ENCODE data around the gene MLXIPL.
"Not testable (repeated sequence)": the region's sequence is repeated elsewhere in the genome, so short reads cannot be mapped to it uniquely, and the experiment has no call there.

Gene MLXIPL

DNA sequence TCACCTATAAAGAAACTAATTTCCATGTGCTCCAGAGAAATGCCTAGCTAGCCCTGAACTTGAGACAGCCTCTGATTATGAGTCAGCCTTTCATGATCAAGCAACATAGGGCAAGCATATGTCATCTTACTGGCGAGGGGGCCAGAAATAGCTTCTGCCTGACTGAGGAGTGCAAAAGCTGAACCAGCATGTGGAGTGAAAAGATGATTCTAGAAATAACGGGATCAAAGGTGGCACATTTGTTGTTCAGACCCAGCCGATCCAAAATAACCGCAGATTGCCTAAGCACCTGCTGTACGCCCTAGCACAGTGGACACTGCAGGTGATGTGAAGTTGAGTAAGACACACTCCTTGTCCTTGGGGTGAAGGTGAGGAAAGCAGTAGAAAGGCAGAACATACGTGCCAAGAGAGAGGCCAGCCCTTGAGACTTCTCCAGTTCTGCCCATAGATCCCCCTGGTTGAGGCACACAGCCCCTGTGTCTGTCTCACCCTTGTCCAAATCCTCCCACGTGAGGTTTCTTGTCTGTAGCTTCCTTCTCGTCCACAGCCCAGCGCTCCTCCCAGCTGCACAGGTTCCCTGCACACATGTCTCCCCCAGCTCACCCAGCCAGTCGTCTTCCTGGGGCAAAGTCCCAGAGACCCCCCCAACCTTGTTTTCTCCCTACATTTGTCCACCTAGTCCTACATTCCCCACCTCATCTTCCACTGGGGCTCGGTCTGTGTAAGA lies 64.0 kb downstream of the MLXIPL start:
- Histone ChIP-seq H3K4me3 (ENCODE audit: extremely low read depth, insufficient read depth, low read length, poor library complexity, severe bottlenecking) (no peak overlapping the region), H3K27ac (ENCODE audit: low read depth, low read length, severe bottlenecking) (no peak overlapping the region), H3K9me3 (ENCODE audit: control insufficient read depth, low read length) (peaks cover 5% of the 10 kb centered on the region), H3K36me3 (ENCODE audit: control insufficient read depth, insufficient read depth, low read length) (no peaks in the 10 kb centered on the region), H3K4me1 (ENCODE audit: control insufficient read depth, insufficient read depth, low read length, poor library complexity, severe bottlenecking) (peaks cover 11% of the 10 kb centered on the region)
- WGBS, 2 experiments (ENCODE audit: insufficient coverage in 2 of 2), result 79 to 82% methylated on average over 8 to 11 of the region's 11 CpGs

DNA sequence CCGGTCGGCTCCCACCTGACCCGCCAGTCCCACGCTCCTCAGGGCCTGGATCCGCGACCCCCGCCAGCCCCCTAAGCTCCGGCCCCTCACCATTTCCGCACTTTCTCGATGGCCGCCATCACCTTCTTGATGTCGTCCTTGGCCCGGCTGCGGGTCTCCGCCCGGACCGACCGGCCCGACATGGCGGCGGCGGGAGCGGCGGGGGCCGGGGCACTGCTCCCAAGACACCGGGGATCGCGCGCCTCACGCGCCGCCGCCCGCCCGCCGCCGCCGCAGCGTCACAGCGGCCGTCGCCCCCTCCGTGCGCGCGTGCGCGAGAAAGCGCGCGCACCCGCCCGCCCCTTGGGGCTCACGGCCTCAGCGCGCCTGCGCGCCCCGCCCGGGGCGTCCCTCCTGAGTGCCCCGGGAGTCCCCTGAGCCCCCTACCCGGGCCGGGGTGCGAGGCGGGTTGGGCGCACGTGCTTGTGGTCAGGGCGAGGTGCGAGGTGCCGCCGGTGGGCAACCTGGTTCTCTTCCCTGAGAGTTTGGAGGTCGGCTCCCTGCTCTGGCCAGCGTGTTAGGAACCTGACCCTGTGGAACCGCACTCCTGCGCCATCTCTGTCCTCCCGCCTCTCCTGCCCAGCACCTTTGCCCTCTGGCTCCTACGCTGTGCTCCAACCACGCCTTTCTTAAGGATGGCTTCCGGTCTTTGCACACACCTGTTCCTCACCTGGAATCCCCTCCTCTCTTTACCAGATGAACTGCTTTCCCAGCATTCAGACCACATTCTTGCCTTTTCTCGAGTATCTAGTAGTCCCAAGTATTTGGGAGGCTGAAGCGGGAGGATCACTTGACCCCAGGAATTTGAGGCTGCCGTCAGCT lies 66.7 kb downstream of the MLXIPL start, which contains the start of gene BCL7B:
Gene BCL7B, minus strand, starts transcription at position 294 of the 861 bp plus-strand sequence. Its CDS starts 112 bp downstream, at position 182.
- Histone ChIP-seq H3K4me1 (ENCODE audit: control insufficient read depth, insufficient read depth, low read length, poor library complexity, severe bottlenecking) (peaks cover 7% of the 10 kb centered on the region), H3K9me3 (ENCODE audit: control insufficient read depth, low read length) (peaks cover 4% of the 10 kb centered on the region), H3K36me3 (ENCODE audit: control insufficient read depth, insufficient read depth, low read length) (peaks cover 10% of the 10 kb centered on the region), H3K27ac (ENCODE audit: low read depth, low read length, severe bottlenecking) (peak within 1 kb of the TSS; percentile 99), H3K4me3 (ENCODE audit: extremely low read depth, insufficient read depth, low read length, poor library complexity, severe bottlenecking) (peak within 1 kb of the TSS; percentile 67)
- WGBS, 2 experiments (ENCODE audit: insufficient coverage in 2 of 2), result 4 to 6% methylated on average over 72 to 76 of the region's 83 CpGs

DNA sequence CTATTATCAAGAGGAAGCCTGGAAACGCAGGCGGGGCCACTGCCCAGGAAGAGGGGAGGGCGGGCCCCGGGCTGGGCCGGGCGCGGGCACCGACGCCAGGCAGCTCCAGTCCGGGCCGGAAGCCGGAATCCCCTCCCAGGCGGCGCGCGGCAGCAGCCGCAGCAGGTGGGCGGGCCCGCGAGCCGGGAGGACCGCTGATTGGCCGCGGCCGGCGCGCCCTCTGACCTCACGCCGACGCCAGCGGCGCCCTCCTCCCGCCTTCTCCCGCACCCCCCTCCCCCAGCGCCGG lies 67.3 kb downstream of the MLXIPL start:
- H3K9me3 ChIP-seq (ENCODE audit: control insufficient read depth, low read length), result no peaks in the 10 kb centered on the region
- H3K4me3 ChIP-seq (ENCODE audit: extremely low read depth, insufficient read depth, low read length, poor library complexity, severe bottlenecking), result peak overlapping the region; percentile 67
- WGBS, 2 experiments (ENCODE audit: insufficient coverage in 2 of 2), result 0% methylated on average over 10 to 21 of the region's 36 CpGs
- peak overlapping the region; percentile 99 for H3K27ac ChIP-seq (ENCODE audit: low read depth, low read length, severe bottlenecking)
- H3K4me1 ChIP-seq (ENCODE audit: control insufficient read depth, insufficient read depth, low read length, poor library complexity, severe bottlenecking), result peaks cover 7% of the 10 kb centered on the region
- H3K36me3 ChIP-seq (ENCODE audit: control insufficient read depth, insufficient read depth, low read length), result peaks cover 15% of the 10 kb centered on the region

DNA sequence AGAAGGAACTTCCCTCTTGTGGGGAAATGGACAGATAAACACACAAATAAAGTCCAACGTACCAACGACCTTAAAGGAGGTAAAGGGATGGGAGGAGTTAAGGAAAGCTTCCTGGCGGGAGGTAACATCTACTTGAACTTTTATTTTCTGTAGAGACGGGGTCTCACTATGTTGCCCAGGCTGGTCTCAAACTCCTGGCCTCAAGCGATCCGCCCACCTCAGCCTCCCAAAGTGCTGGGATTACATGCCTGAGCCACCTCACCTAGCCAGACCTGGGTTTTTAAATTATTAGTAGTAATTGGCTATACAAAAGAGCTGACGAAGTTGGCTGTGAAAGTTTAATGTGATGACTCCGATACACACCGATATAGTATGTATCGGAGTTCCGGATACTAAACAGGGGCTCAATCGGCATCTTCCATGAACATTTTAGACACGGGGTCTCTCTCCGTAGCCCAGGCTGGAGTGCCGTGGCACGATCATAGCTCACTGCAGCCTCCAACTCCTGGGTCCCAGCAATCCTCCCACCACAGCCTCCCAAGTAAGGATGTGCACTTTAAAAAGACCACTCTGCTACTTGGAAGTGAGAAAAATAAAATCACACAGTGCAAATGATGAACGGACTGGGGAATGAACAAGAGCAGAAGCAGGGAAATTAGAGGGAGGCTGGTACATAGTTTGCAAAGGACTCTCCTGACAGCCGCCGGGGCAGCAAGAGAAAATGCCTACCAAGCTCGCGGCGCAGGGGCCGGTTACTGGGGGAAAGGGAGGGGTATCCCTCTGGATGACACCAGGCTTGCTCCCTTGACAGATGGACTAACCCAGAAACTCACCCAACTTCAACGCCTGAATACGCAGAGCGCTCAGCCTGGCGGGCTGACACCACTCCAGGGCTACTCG lies 67.9 kb downstream of the MLXIPL start:
- WGBS, 2 experiments (ENCODE audit: insufficient coverage in 2 of 2), result 40 to 45% methylated on average over 18 to 19 of the region's 28 CpGs
- Histone ChIP-seq H3K27ac (ENCODE audit: low read depth, low read length, severe bottlenecking) (peak overlapping the region; percentile 99), H3K4me3 (ENCODE audit: extremely low read depth, insufficient read depth, low read length, poor library complexity, severe bottlenecking) (peak overlapping the region; percentile 67), H3K36me3 (ENCODE audit: control insufficient read depth, insufficient read depth, low read length) (peaks cover 21% of the 10 kb centered on the region), H3K9me3 (ENCODE audit: control insufficient read depth, low read length) (no peaks in the 10 kb centered on the region), H3K4me1 (ENCODE audit: control insufficient read depth, insufficient read depth, low read length, poor library complexity, severe bottlenecking) (peaks cover 7% of the 10 kb centered on the region)

DNA sequence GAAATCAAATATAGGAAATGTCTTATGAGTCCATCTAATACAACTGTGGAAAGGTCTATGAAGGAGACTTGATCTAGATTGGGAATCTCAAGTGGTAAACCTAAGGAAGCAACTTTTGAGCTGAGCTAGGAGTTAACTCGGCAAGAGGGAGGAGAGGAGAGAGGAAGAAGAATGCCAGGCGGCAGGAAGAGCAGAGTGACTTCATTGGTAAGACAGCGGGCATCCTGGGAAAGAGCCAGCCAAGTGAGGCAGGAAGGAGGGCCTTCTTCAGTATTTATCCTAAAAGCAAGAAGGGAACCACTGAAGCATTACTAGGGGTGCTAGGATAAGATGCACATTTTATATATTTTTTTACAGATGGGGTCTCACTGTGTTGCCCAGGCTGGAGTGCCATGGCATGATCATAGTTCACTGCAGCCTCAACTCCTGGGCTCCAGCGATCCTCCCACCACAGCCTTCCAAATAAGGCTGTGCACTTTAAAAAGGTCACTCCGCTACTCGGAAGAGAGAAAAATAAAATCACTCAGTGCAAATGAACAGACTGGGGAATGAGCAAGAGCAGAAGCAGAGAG lies 68.8 kb downstream of the MLXIPL start:
- no peak overlapping the region for H3K27ac ChIP-seq (ENCODE audit: low read depth, low read length, severe bottlenecking)
- no peak overlapping the region for H3K4me3 ChIP-seq (ENCODE audit: extremely low read depth, insufficient read depth, low read length, poor library complexity, severe bottlenecking)
- H3K4me1 ChIP-seq (ENCODE audit: control insufficient read depth, insufficient read depth, low read length, poor library complexity, severe bottlenecking), result peaks cover 7% of the 10 kb centered on the region
- 92 to 97% methylated on average over 4 to 5 of the region's 6 CpGs for WGBS, 2 experiments (ENCODE audit: insufficient coverage in 2 of 2)
- no peaks in the 10 kb centered on the region for H3K9me3 ChIP-seq (ENCODE audit: control insufficient read depth, low read length)
- peaks cover 29% of the 10 kb centered on the region for H3K36me3 ChIP-seq (ENCODE audit: control insufficient read depth, insufficient read depth, low read length)

DNA sequence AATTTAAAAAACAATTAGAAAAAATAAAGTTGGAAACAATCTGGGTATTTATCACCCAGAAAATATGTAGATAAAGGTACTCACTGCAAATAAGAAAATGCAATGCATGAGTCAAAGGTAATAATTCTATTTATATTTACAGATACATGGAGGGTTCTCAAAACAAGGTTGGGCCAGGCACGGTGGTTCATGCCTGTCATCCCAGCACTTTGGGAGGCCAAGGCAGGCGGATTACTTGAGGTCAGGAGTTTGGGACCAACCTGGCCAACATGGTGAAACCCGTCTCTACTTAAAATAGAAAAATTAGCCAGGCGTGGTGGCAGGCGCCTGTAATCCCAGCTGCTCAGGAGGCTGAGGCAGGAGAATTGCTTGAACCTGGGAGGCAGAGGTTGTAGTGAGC lies 74.2 kb downstream of the MLXIPL start:
- peaks cover 66% of the 10 kb centered on the region for H3K36me3 ChIP-seq (ENCODE audit: control insufficient read depth, insufficient read depth, low read length)
- 87 to 98% methylated on average over 5 of the region's 5 CpGs for WGBS, 2 experiments (ENCODE audit: insufficient coverage in 2 of 2)
- not testable (repeated sequence) for H3K27ac ChIP-seq (ENCODE audit: low read depth, low read length, severe bottlenecking); H3K9me3 ChIP-seq (ENCODE audit: control insufficient read depth, low read length); H3K4me1 ChIP-seq (ENCODE audit: control insufficient read depth, insufficient read depth, low read length, poor library complexity, severe bottlenecking); H3K4me3 ChIP-seq (ENCODE audit: extremely low read depth, insufficient read depth, low read length, poor library complexity, severe bottlenecking)

DNA sequence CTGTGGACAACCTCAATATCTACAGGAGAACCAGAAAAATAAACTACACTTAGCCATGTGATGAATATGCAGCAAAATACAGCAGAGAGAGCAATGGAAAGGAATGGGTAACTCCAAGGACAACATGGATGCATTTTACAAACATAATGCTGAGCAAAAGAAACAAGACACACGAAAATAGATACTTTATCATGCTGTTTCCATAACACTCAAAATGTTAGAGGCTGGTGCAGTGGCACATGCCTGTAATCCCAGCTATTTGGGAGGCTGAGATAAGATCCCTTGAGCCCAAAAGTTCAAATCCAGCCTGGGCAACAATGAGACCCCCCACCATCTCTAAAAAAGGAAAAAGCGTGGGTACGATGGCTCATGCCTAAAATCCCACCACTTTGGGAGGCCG lies 75.1 kb downstream of the MLXIPL start:
- H3K36me3 ChIP-seq (ENCODE audit: control insufficient read depth, insufficient read depth, low read length), result peaks cover 62% of the 10 kb centered on the region

DNA sequence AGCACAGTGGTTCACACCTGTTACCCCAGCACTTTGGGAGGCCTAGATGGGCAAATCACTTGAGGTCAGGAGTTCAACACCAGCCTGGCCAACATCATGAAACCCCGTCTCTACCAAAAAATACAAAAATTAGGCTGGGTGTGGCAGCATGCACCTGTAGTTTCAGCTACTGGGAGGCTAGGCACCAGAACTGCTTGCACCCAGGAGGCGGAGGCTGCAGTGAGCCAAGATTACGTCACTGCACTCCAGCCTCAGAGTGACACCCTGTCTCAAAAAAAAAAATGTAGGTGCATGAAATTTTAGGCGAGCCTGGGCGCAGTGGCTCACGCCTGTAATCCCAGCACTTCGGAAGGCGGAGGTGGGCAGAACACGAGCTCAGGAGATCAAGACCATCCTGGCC lies 76.5 kb downstream of the MLXIPL start:
- Histone ChIP-seq H3K36me3 (ENCODE audit: control insufficient read depth, insufficient read depth, low read length) (peaks cover 67% of the 10 kb centered on the region), H3K4me3 (ENCODE audit: extremely low read depth, insufficient read depth, low read length, poor library complexity, severe bottlenecking) (no peak overlapping the region), H3K27ac (ENCODE audit: low read depth, low read length, severe bottlenecking) (no peak overlapping the region), H3K4me1 (ENCODE audit: control insufficient read depth, insufficient read depth, low read length, poor library complexity, severe bottlenecking) (no peaks in the 10 kb centered on the region), H3K9me3 (ENCODE audit: control insufficient read depth, low read length) (no peaks in the 10 kb centered on the region)
- WGBS, 2 experiments (ENCODE audit: insufficient coverage in 2 of 2), result 96% methylated on average over 9 of the region's 9 CpGs

More for the DNA sequence above, 75.1 kb downstream of the MLXIPL start:
- no peaks in the 10 kb centered on the region for H3K4me1 ChIP-seq (ENCODE audit: control insufficient read depth, insufficient read depth, low read length, poor library complexity, severe bottlenecking)
- no peaks in the 10 kb centered on the region for H3K9me3 ChIP-seq (ENCODE audit: control insufficient read depth, low read length)
- H3K27ac ChIP-seq (ENCODE audit: low read depth, low read length, severe bottlenecking), result no peak overlapping the region
- WGBS, 2 experiments (ENCODE audit: insufficient coverage in 2 of 2), result no CpG with 5 or more reads among the region's 4 CpGs
- no peak overlapping the region for H3K4me3 ChIP-seq (ENCODE audit: extremely low read depth, insufficient read depth, low read length, poor library complexity, severe bottlenecking)

DNA sequence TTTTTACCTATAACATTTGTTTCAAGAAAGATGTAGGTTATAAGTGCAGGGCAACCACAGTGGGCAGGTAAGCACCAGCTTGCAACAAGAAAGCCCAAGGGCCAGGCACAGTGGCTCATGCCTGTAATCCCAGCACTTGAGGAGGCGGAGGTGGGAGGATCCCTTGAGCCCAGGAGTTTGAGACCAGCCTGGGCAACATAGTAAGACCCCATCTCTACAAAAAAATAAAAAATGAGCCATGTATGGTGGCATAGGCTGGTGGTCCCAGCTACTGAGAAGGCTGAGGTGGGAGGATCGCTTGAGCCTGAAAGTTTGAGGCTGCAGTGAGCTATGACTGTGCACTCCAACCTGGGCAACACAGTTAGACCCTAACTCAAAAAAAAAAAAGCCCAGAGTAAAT lies 79.6 kb downstream of the MLXIPL start:
- H3K4me3 ChIP-seq (ENCODE audit: extremely low read depth, insufficient read depth, low read length, poor library complexity, severe bottlenecking), result no peak overlapping the region
- H3K36me3 ChIP-seq (ENCODE audit: control insufficient read depth, insufficient read depth, low read length), result peaks cover 63% of the 10 kb centered on the region
- H3K4me1 ChIP-seq (ENCODE audit: control insufficient read depth, insufficient read depth, low read length, poor library complexity, severe bottlenecking), result peaks cover 2% of the 10 kb centered on the region
- no peak overlapping the region for H3K27ac ChIP-seq (ENCODE audit: low read depth, low read length, severe bottlenecking)
- 83 to 100% methylated on average over 1 of the region's 2 CpGs for WGBS, 2 experiments (ENCODE audit: insufficient coverage in 2 of 2)
- H3K9me3 ChIP-seq (ENCODE audit: control insufficient read depth, low read length), result no peaks in the 10 kb centered on the region
